Left ventricle myocardium inferior (tissue), 1 donor: ENCODE results near the gene SNAP29. TPM values are rescaled to one million over a fixed set of nuclear protein-coding genes. Genes with fewer than 3 reads are reported as not detected.
"Not testable (repeated sequence)": the region's sequence is repeated elsewhere in the genome, so short reads cannot be mapped to it uniquely, and the experiment has no call there.

Source experiments
- DNase-seq: peaks from one replicate; pipeline ENCODE4 v3.0.0-alpha.2; 2020
- H3K27ac ChIP-seq: fragments of 200-600 bp; replicated peaks from 2 replicates; pipeline ENCODE4 v1.8.0; 2021
- H3K27me3 ChIP-seq: fragments of 200-600 bp; 2 replicates; pipeline ENCODE4 v1.8.0; 2021; ENCODE audit warnings: low read depth
- H3K36me3 ChIP-seq: fragments of 200-600 bp; 2 replicates; pipeline ENCODE4 v1.8.0; 2021
- H3K4me1 ChIP-seq: fragments of 200-600 bp; 2 replicates; pipeline ENCODE4 v1.8.0; 2021
- H3K4me3 ChIP-seq: fragments of 200-600 bp; 2 replicates; pipeline ENCODE4 v1.8.0; 2021; ENCODE audit warnings: mild to moderate bottlenecking, moderate library complexity
- H3K9me3 ChIP-seq: fragments of 200-600 bp; replicated peaks from 2 replicates; pipeline ENCODE4 v1.8.0; 2021
- intact Hi-C: fragments of 100-400 bp; cut with micrococcal nuclease; formaldehyde crosslinking; loops from one replicate; pipeline ENCODE4 v1.11.0; 2022
- total RNA-seq: library from RNA; stranded (reverse); fragmentation: NEBNext Ultra II Directional; extraction: Animal tissue kit (Norgen Biotek cat#: 25700); gene quantifications from one replicate; pipeline ENCODE4 v1.2.1, GENCODE V29; 2021
- TF ChIP-seq, protein P1 (sequence below): fragments of 200-600 bp; IDR thresholded peaks from 2 replicates; pipeline ENCODE4 v1.8.0; 2021; ENCODE audit warnings: antibody characterized with exemption, mild to moderate bottlenecking, borderline replicate concordance
- donor health status: DM: no; HTN: yes; CAD: no; lungs with severe emphysema.

Gene SNAP29
- total RNA-seq, 1 donor from 2014 or later: 25.8 TPM

DNA sequence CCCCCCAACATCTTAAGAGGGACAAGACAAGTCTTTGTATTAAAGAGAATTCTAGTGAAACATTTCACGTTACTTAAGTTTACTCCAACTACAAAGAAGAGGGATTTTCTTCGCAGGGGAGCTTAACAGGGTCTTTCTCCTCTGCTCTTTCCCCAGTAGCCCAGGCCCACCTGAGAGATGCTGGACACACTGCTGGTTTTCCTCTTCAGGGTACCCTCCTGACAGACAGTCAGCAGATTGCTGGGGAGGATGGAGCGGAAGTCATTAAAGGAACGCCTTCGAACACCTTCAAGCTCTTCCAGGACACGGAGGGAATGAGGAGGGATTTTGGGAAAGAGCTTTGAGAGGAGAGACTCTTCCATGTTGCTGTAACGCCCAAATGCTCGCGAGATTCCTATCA, 39.3 kb upstream of the SNAP29 start:
- Histone ChIP-seq H3K36me3 (peaks cover 83% of the 10 kb centered on the region), H3K27ac (no peak overlapping the region), H3K9me3 (no peaks in the 10 kb centered on the region), H3K4me3 (no peak overlapping the region), H3K27me3 (no peaks in the 10 kb centered on the region), H3K4me1 (no peaks in the 10 kb centered on the region)
- intact Hi-C loops: no loop called here
- TF ChIP-seq, protein P1, sequence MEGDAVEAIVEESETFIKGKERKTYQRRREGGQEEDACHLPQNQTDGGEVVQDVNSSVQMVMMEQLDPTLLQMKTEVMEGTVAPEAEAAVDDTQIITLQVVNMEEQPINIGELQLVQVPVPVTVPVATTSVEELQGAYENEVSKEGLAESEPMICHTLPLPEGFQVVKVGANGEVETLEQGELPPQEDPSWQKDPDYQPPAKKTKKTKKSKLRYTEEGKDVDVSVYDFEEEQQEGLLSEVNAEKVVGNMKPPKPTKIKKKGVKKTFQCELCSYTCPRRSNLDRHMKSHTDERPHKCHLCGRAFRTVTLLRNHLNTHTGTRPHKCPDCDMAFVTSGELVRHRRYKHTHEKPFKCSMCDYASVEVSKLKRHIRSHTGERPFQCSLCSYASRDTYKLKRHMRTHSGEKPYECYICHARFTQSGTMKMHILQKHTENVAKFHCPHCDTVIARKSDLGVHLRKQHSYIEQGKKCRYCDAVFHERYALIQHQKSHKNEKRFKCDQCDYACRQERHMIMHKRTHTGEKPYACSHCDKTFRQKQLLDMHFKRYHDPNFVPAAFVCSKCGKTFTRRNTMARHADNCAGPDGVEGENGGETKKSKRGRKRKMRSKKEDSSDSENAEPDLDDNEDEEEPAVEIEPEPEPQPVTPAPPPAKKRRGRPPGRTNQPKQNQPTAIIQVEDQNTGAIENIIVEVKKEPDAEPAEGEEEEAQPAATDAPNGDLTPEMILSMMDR: no peak
- DNase-seq: no peak

DNA sequence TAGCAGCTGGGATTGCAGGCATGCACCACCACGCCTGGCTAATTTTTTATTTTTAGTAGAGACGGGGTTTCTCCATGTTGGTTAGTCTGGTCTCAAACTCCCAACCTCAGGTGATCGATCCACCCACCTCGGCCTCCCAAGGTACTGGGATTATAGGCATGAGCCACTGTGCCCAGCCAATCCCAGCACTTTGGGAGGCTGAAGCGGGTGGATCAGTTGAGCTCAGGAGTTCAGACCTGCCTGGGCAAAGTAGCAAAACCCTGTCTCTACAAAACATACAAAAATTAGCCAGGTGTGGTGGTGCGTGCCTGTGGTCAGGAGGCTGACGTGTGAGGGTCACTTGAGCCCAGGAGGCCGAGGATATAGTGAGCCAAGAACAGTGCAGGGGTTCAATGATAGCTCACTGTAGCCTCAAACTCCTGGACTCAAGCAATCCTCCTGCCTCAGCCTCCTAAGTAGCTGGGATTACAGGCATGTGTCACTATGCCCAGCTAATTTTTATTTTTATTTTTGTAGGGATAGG, 37.0 kb upstream of the SNAP29 start:
- H3K4me1 ChIP-seq, H3K27ac ChIP-seq, H3K27me3 ChIP-seq, DNase-seq, intact Hi-C loops, H3K9me3 ChIP-seq, H3K4me3 ChIP-seq: not testable (repeated sequence)
- H3K36me3 ChIP-seq: peaks cover 81% of the 10 kb centered on the region

- Histone ChIP-seq H3K27ac (no peak overlapping the region), H3K9me3 (no peaks in the 10 kb centered on the region), H3K27me3 (no peaks in the 10 kb centered on the region), H3K4me1 (no peaks in the 10 kb centered on the region), H3K4me3 (no peak overlapping the region), H3K36me3 (peaks cover 81% of the 10 kb centered on the region)
- DNase-seq: no peak
- intact Hi-C loops: no loop called here
- TF ChIP-seq, protein P1: no peak
These were observed 36.6 kb upstream of the SNAP29 start for GRCh38 chr22:20822240-20822639.

GRCh38 chr22:20823264-20823663, 35.5 kb upstream of the SNAP29 start:
- intact Hi-C loops: no loop called here

DNA sequence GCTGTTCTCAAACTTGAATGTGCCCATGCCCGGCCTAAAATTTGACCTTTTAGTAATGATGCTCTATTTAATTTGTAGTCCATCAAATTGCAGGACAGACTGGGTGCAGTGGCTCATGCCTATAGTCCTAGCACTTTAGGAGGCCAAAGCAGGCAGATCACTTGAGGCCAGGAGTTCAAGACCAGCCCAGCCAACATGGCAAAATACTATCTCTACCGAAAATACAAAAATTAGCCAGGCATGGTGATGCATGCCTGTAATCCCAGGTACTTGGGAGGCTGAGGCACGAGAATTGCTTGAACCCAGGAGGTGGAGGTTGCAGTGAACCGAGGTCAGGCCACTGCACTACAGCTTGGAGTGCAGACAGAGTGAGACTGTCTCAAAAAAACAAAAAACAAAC, 33.6 kb upstream of the SNAP29 start:
- peaks cover 78% of the 10 kb centered on the region for H3K36me3 ChIP-seq
- intact Hi-C loops, H3K4me3 ChIP-seq, H3K9me3 ChIP-seq, H3K27ac ChIP-seq, H3K27me3 ChIP-seq, H3K4me1 ChIP-seq, DNase-seq: not testable (repeated sequence)

More at GRCh38 chr22:20823264-20823663, 35.5 kb upstream of the SNAP29 start:
- Histone ChIP-seq H3K36me3 (peaks cover 80% of the 10 kb centered on the region), H3K27ac (no peak overlapping the region), H3K27me3 (no peaks in the 10 kb centered on the region), H3K9me3 (no peaks in the 10 kb centered on the region), H3K4me3 (no peak overlapping the region), H3K4me1 (no peaks in the 10 kb centered on the region)
- DNase-seq: no peak
- TF ChIP-seq, protein P1: no peak

DNA sequence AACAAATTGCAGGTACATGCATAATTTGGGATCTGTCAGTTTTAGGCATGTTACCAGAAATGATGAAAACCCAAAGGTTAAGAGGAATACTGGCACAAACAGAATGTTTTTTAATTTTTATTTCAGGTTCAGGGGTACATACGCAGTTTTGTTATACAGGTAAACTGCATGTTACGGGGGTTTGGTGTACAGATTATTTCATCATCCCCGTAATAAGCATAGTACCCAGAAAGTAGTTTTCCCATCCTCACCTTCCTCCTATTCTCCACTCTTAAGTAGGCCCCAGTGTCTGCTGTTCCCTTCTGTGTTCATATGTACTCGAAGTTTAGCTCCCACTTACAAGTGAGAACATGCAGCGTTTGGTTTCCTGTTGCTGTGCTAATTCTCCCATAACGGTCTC, 33.2 kb upstream of the SNAP29 start:
- no peaks in the 10 kb centered on the region for H3K9me3 ChIP-seq
- peaks cover 78% of the 10 kb centered on the region for H3K36me3 ChIP-seq
- no peaks in the 10 kb centered on the region for H3K4me1 ChIP-seq
- no peak for DNase-seq
- H3K27ac ChIP-seq: no peak overlapping the region
- TF ChIP-seq, protein P1: no peak
- H3K27me3 ChIP-seq: no peaks in the 10 kb centered on the region
- H3K4me3 ChIP-seq: no peak overlapping the region
- intact Hi-C loops: no loop called here

DNA sequence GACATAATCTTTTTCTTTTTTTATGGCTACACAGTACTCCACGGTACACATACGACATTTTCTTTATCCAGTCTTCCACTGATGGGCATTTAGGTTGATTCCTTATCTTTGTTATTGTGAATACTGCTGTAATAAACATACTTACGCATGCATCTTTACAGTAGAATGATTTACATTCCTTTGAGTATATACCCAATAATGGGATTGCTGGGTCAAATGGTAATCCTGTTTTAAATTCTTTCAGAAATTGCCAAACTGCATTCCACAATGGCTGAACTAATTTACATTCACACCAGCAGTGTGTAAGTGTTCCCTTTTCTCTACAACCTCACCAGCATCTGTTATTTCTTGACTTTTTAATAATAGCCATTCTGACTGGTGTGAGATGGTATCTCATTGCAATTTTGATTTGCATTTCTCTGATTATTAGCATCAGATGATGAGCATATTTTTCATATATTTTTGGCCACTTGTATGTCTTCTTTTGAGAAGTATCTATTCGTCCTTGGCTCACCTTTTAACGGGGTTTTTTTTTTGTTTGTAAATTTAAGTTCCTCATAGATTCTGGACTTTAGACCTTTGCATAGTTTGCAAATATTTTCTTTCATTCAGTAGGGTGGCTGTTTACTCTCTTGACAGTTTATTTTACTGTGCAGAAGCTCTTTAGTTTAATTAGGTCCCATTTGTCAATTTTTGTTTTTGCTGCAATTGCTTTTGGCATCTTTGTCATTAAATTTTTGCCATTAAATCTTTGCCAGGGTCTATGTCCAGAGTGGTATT, 32.2 kb upstream of the SNAP29 start:
- intact Hi-C loops: not testable (repeated sequence)
- peaks cover 79% of the 10 kb centered on the region for H3K36me3 ChIP-seq

More for the DNA sequence above, 32.2 kb upstream of the SNAP29 start:
- not testable (repeated sequence) for H3K9me3 ChIP-seq, H3K27me3 ChIP-seq, H3K4me1 ChIP-seq, H3K4me3 ChIP-seq, DNase-seq, H3K27ac ChIP-seq
